ENCODE results near the gene COX5B. TPM values are rescaled to one million over a fixed set of nuclear protein-coding genes. Genes with fewer than 3 reads are reported as not detected.

COX5B gene
- polyA plus RNA-seq, 1 donor from 2014 or later = 616 TPM

DNA sequence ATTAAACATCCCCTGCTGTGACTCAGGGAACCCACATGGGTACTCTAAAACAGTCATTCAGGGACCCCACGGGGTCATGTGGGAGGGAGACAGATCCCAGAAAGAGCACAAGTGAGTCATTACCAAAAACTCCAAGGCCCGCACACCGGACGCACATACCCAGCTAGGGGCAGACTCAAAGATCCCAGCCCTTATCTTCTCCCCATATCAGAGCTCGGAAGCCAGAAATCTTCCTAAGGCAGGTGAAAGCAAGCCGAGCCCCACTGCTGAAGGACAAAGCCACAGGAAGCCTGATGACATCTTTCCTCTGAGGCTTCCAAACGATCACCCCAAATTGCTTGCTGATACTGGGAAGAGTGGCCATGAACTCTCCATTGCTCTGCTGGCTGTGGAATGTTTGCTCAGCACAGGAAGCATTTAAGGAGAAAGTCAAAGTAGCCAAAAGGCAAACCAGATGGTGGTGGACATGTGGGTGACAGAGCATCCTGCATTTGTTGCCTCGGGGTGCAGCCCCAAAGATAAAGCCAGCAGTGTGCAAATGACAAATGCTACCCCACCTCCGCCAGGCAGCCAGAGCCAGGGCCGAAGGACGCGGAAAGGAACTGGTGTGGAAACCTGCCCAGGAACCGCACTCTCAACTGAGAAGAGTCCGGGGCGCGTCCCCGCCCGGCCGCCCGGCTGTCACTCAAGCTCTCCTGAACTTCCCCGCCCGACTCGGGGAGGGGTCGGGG is 17.2 kb downstream of the COX5B start:
- H3K9me3 ChIP-seq (ENCODE audit: low read length) = no peaks in the 10 kb centered on the region
- peak overlapping the region; percentile 94 for H3K27ac ChIP-seq (ENCODE audit: low read length)
- H3K4me2 ChIP-seq (ENCODE audit: low read length) = peak overlapping the region; percentile 86
- H4K20me1 ChIP-seq (ENCODE audit: insufficient read depth) = no peaks in the 10 kb centered on the region
- TF ChIP-seq RAD21 (conservative IDR thresholded peaks at IDR 0.05) (no peak), EP300 (conservative IDR thresholded peaks at IDR 0.05; ENCODE audit: poor library complexity, severe bottlenecking) (no peak), TAF1 (IDR thresholded peaks at IDR 0.05; ENCODE audit: low read depth) (peak; percentile 83), POLR2AphosphoS5 (IDR thresholded peaks at IDR 0.05) (no peak), SMC3 (conservative IDR thresholded peaks at IDR 0.05; ENCODE audit: poor library complexity) (no peak), EZH2 (IDR thresholded peaks at IDR 0.05; ENCODE audit: borderline replicate concordance, insufficient read depth, low read length, poor library complexity, severe bottlenecking) (no peak), MXI1 (conservative IDR thresholded peaks at IDR 0.05; ENCODE audit: poor library complexity, severe bottlenecking) (peak; percentile 45)
- TF ChIP-seq, protein P1, sequence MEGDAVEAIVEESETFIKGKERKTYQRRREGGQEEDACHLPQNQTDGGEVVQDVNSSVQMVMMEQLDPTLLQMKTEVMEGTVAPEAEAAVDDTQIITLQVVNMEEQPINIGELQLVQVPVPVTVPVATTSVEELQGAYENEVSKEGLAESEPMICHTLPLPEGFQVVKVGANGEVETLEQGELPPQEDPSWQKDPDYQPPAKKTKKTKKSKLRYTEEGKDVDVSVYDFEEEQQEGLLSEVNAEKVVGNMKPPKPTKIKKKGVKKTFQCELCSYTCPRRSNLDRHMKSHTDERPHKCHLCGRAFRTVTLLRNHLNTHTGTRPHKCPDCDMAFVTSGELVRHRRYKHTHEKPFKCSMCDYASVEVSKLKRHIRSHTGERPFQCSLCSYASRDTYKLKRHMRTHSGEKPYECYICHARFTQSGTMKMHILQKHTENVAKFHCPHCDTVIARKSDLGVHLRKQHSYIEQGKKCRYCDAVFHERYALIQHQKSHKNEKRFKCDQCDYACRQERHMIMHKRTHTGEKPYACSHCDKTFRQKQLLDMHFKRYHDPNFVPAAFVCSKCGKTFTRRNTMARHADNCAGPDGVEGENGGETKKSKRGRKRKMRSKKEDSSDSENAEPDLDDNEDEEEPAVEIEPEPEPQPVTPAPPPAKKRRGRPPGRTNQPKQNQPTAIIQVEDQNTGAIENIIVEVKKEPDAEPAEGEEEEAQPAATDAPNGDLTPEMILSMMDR (IDR thresholded peaks at IDR 0.05; ENCODE audit: poor library complexity, severe bottlenecking) = no peak
- TF ChIP-seq, protein P2, sequence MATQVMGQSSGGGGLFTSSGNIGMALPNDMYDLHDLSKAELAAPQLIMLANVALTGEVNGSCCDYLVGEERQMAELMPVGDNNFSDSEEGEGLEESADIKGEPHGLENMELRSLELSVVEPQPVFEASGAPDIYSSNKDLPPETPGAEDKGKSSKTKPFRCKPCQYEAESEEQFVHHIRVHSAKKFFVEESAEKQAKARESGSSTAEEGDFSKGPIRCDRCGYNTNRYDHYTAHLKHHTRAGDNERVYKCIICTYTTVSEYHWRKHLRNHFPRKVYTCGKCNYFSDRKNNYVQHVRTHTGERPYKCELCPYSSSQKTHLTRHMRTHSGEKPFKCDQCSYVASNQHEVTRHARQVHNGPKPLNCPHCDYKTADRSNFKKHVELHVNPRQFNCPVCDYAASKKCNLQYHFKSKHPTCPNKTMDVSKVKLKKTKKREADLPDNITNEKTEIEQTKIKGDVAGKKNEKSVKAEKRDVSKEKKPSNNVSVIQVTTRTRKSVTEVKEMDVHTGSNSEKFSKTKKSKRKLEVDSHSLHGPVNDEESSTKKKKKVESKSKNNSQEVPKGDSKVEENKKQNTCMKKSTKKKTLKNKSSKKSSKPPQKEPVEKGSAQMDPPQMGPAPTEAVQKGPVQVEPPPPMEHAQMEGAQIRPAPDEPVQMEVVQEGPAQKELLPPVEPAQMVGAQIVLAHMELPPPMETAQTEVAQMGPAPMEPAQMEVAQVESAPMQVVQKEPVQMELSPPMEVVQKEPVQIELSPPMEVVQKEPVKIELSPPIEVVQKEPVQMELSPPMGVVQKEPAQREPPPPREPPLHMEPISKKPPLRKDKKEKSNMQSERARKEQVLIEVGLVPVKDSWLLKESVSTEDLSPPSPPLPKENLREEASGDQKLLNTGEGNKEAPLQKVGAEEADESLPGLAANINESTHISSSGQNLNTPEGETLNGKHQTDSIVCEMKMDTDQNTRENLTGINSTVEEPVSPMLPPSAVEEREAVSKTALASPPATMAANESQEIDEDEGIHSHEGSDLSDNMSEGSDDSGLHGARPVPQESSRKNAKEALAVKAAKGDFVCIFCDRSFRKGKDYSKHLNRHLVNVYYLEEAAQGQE (IDR thresholded peaks at IDR 0.05; ENCODE audit: borderline replicate concordance) = peak; percentile 54
- H3K36me3 ChIP-seq (ENCODE audit: insufficient read depth, low read length) = no peaks in the 10 kb centered on the region
- no peaks in the 10 kb centered on the region for H3K27me3 ChIP-seq (ENCODE audit: insufficient read depth, low read depth, low read length)
- peaks cover 20% of the 10 kb centered on the region for H3K79me2 ChIP-seq (replicated peaks; ENCODE audit: insufficient read depth, low read length)
- peak overlapping the region; percentile 95 for H3K4me3 ChIP-seq (ENCODE audit: low read length)
- no peaks in the 10 kb centered on the region for H3K9me2 ChIP-seq (ENCODE audit: insufficient read depth, low read length)
- H2AFZ ChIP-seq (ENCODE audit: low read depth, low read length) = peak overlapping the region; percentile 15
- H3F3A ChIP-seq (ENCODE audit: insufficient read depth, low read length, poor library complexity, severe bottlenecking) = no peaks in the 10 kb centered on the region
- peak overlapping the region; percentile 91 for H3K9ac ChIP-seq (ENCODE audit: low read length)

DNA sequence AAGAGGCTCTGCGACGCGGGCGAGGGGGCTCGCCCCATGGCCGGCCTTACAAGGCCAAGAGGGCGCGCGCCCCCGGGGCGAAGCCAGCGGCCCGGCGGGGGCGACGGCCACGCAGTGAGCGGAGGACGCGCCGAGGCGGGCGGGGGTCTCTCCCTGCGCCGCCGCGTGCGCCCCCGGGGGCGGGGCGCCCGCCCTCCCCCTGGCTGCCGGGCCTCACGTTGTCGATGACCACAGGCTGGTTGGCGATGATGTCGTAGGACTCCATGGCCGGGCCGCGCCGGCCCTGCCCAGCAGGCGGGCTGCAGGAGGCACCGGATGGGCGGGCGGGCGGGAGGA is 17.7 kb downstream of the COX5B start:
- H3K79me2 ChIP-seq (replicated peaks; ENCODE audit: insufficient read depth, low read length) = peaks cover 20% of the 10 kb centered on the region
- H3K27me3 ChIP-seq (ENCODE audit: insufficient read depth, low read depth, low read length) = no peaks in the 10 kb centered on the region
- H4K20me1 ChIP-seq (ENCODE audit: insufficient read depth) = no peaks in the 10 kb centered on the region
- peak overlapping the region; percentile 15 for H2AFZ ChIP-seq (ENCODE audit: low read depth, low read length)
- H3K27ac ChIP-seq (ENCODE audit: low read length) = peak overlapping the region; percentile 94
- H3K36me3 ChIP-seq (ENCODE audit: insufficient read depth, low read length) = no peaks in the 10 kb centered on the region
- TF ChIP-seq TAF1 (IDR thresholded peaks at IDR 0.05; ENCODE audit: low read depth) (no peak), MXI1 (conservative IDR thresholded peaks at IDR 0.05; ENCODE audit: poor library complexity, severe bottlenecking) (no peak), EP300 (conservative IDR thresholded peaks at IDR 0.05; ENCODE audit: poor library complexity, severe bottlenecking) (no peak)
- H3K9me2 ChIP-seq (ENCODE audit: insufficient read depth, low read length) = no peaks in the 10 kb centered on the region
- H3F3A ChIP-seq (ENCODE audit: insufficient read depth, low read length, poor library complexity, severe bottlenecking) = no peaks in the 10 kb centered on the region
- no peak overlapping the region for H3K4me2 ChIP-seq (ENCODE audit: low read length)
- H3K4me3 ChIP-seq (ENCODE audit: low read length) = peak overlapping the region; percentile 95
- peak overlapping the region; percentile 91 for H3K9ac ChIP-seq (ENCODE audit: low read length)
- no peaks in the 10 kb centered on the region for H3K9me3 ChIP-seq (ENCODE audit: low read length)
